Caco-2 (cell line): ENCODE measurements around the gene PLXNA3. TPM values are rescaled to one million over a fixed set of nuclear protein-coding genes. Genes with fewer than 3 reads are reported as not detected.
A peak's percentile ranks its signal among the peaks of the same experiment; 100 is the strongest.

Experiments used
- BruUV-seq: library from RNA; stranded (reverse); fragments of 400-500 nt; replicated peaks from 2 replicates; lab custom pipeline; 2021; lab: Mats Ljungman, UMichigan
- CTCF ChIA-PET: fragments of 300-600 bp; sonication (Branson Sonifier 250); formaldehyde crosslinking; loops from one replicate; lab custom pipeline; 2022; ENCODE audit warnings: antibody characterized with exemption; lab: Charles Lee
- POLR2A ChIA-PET: fragments of 300-600 bp; sonication (Branson Sonifier 250); formaldehyde crosslinking; loops from one replicate; lab custom pipeline; 2022; ENCODE audit warnings: antibody characterized with exemption; lab: Charles Lee
- DNase-seq, 2 experiments: peaks; one replicate each; pipeline versions ENCODE4 v3.0.0 to v3.0.0-alpha.2; 2020 to 2022
- H3K27me3 ChIP-seq: replicated peaks from 2 replicates; pipeline ENCODE4 v1.6.0; 2011; ENCODE audit warnings: low read length; ENCODE audit not compliant: control insufficient read depth, insufficient read depth
- H3K36me3 ChIP-seq: 2 replicates; pipeline ENCODE4 v1.5.1; 2011; ENCODE audit warnings: low read length; ENCODE audit not compliant: control insufficient read depth, insufficient read depth
- H3K4me1 ChIP-seq: fragments of 250-450 bp; sonication (Bioruptor Pico); 2 replicates; pipeline ENCODE4 v1.5.1; 2020; ENCODE audit warnings: mild to moderate bottlenecking
- H3K4me3 ChIP-seq: 2 replicates; pipeline ENCODE4 v1.5.1; 2011; ENCODE audit warnings: low read depth, mild to moderate bottlenecking, control low read depth, low read length
- H3K9me3 ChIP-seq: fragments of 250-450 bp; sonication (Bioruptor Pico); 2 replicates; pipeline ENCODE4 v1.5.1; 2020; ENCODE audit warnings: mild to moderate bottlenecking, moderate library complexity
- H3K27ac Mint-ChIP-seq: one replicate; pipeline ENCODE4 v1.8.0; 2022; ENCODE audit warnings: mixed read lengths; ENCODE audit not compliant: unreplicated experiment
- H3K27me3 Mint-ChIP-seq: one replicate; pipeline ENCODE4 v1.8.0; 2022; ENCODE audit warnings: mixed read lengths; ENCODE audit not compliant: insufficient read depth, unreplicated experiment
- H3K36me3 Mint-ChIP-seq: one replicate; pipeline ENCODE4 v1.8.0; 2022; ENCODE audit warnings: mild to moderate bottlenecking, mixed read lengths; ENCODE audit not compliant: insufficient read depth, unreplicated experiment
- H3K4me1 Mint-ChIP-seq: one replicate; pipeline ENCODE4 v1.8.0; 2022; ENCODE audit warnings: low read depth, mixed read lengths; ENCODE audit not compliant: unreplicated experiment
- H3K4me3 Mint-ChIP-seq: one replicate; pipeline ENCODE4 v1.8.0; 2022; ENCODE audit warnings: mild to moderate bottlenecking, moderate library complexity, mixed read lengths; ENCODE audit not compliant: unreplicated experiment
- H3K9me3 Mint-ChIP-seq: one replicate; pipeline ENCODE4 v1.8.0; 2022; ENCODE audit warnings: mixed read lengths; ENCODE audit not compliant: unreplicated experiment
- intact Hi-C: fragments of 100-400 bp; cut with micrococcal nuclease; formaldehyde crosslinking; loops from one replicate; pipeline ENCODE4 v1.10.0; 2022; ENCODE audit not compliant: unreplicated experiment
- microRNA-seq: library from miRNA; unstranded; fragments of <30 nt; microRNA quantifications from one replicate; pipeline ENCODE4 v1.2.0, GENCODE V29; 2022
- total RNA-seq: library from RNA; stranded (reverse); gene quantifications from 2 replicates; pipeline ENCODE4 v1.2.3, GENCODE V29; 2022
- TF ChIP-seq, protein P1 (sequence below), 2 experiments: fragments of 200-600 bp in 1 of 2; IDR thresholded peaks; 1 replicate in 1 of 2; 2 replicates in 1 of 2; pipeline versions ENCODE4 v1.5.1 to v1.8.0; 2011 to 2022; ENCODE audit warnings: antibody characterized with exemption in 1 of 2, control low read depth in 1 of 2, inconsistent platforms in 1 of 2, low read depth in 1 of 2, low read length in 1 of 2, mild to moderate bottlenecking in 1 of 2, moderate library complexity in 1 of 2; ENCODE audit not compliant: insufficient read depth in 1 of 2, severe bottlenecking in 1 of 2, unreplicated experiment in 1 of 2

Gene PLXNA3
- total RNA-seq, 1 experiment from 2014 or later = 58.4 TPM

DNA sequence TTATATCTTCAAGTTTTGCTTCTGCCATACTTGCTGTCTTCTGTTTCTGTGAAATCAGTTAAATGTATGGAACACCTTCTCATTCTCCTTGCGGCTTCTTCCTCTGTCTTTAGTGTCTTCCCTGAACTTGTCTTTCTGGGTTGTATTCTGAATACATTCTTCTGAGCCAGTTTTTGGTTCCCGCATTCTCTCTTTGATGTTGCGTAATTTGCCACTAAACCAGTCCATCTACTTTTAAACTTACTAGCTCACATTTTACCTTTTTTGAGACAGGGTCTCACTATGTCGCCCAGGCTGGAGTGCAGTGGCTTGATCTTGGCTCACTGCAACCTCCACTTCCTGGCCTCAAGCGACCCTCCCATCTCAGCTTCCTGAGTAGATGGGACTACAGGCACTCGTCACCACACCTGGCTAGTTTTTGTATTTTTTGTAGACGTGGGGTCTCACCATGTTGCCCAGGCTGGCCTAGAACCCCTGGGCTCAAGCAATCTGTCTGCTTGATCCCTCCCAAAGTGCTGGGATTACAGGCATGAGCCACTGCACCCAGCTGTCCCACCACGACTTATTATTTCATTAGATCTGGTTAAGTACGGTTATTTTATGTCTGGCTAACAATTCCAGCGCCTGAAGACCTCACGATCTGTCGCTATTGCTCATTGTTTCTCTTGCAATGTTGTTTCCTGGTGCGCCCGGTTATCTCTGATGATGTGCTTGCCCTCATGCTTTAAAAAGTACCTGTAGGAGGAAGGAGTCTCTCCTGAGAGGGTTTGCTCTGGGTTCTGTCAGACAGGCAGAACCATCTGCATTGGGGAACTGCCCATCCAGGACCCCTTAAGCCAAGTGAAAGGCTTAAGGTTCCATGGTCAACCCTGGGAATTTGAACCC lies 67.8 kb downstream of the PLXNA3 start:
- Mint-ChIP-seq H3K27me3 (no peaks in the 10 kb centered on the region), H3K4me1 (peaks cover 7% of the 10 kb centered on the region), H3K9me3 (no peaks in the 10 kb centered on the region), H3K27ac (peak overlapping the region; percentile 42), H3K36me3 (peaks cover 18% of the 10 kb centered on the region), H3K4me3 (peak overlapping the region; percentile 22)
- Histone ChIP-seq H3K4me1 (peaks cover 14% of the 10 kb centered on the region), H3K36me3 (no peaks in the 10 kb centered on the region), H3K4me3 (no peak overlapping the region), H3K27me3 (no peaks in the 10 kb centered on the region), H3K9me3 (no peaks in the 10 kb centered on the region)
- no peak for DNase-seq
- intact Hi-C loops = no loop called here
- BruUV-seq = no TSS peak
- TF ChIP-seq, protein P1, sequence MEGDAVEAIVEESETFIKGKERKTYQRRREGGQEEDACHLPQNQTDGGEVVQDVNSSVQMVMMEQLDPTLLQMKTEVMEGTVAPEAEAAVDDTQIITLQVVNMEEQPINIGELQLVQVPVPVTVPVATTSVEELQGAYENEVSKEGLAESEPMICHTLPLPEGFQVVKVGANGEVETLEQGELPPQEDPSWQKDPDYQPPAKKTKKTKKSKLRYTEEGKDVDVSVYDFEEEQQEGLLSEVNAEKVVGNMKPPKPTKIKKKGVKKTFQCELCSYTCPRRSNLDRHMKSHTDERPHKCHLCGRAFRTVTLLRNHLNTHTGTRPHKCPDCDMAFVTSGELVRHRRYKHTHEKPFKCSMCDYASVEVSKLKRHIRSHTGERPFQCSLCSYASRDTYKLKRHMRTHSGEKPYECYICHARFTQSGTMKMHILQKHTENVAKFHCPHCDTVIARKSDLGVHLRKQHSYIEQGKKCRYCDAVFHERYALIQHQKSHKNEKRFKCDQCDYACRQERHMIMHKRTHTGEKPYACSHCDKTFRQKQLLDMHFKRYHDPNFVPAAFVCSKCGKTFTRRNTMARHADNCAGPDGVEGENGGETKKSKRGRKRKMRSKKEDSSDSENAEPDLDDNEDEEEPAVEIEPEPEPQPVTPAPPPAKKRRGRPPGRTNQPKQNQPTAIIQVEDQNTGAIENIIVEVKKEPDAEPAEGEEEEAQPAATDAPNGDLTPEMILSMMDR (IDR thresholded peaks at IDR 0.05; ENCODE audit: insufficient read depth in 1 of 2, low read depth in 1 of 2, low read length in 1 of 2, severe bottlenecking in 1 of 2, unreplicated experiment in 1 of 2) = no peak
- CTCF ChIA-PET = interaction anchor here (0.6 kb wide), 1 partner anchor 97 kb away, joined by 3 read pairs; no protein-coding TSS in a partner anchor
- POLR2A ChIA-PET = interaction anchor here (0.6 kb wide), 1 partner anchor 128 kb away, joined by 4 read pairs; no protein-coding TSS in a partner anchor

GRCh38 chrX:154526901-154527675 lies 69.0 kb downstream of the PLXNA3 start:
- Histone ChIP-seq H3K9me3 (no peaks in the 10 kb centered on the region), H3K4me3 (peak overlapping the region; percentile 6; the same call in 1 of the 2 replicates), H3K36me3 (no peaks in the 10 kb centered on the region), H3K27me3 (no peaks in the 10 kb centered on the region), H3K4me1 (peaks cover 14% of the 10 kb centered on the region)
- Mint-ChIP-seq H3K9me3 (no peaks in the 10 kb centered on the region), H3K27me3 (no peaks in the 10 kb centered on the region), H3K4me1 (peaks cover 7% of the 10 kb centered on the region), H3K27ac (no peak overlapping the region), H3K36me3 (peaks cover 18% of the 10 kb centered on the region), H3K4me3 (peak overlapping the region; percentile 55)
- ChIA-PET CTCF (interaction anchor here (0.6 to 1.8 kb wide), 6 partner anchors 12 to 153 kb away, joined by 3 to 18 read pairs (median 4); partner anchors contain the start of genes FLNA, PLXNA3 and SLC10A3), POLR2A (interaction anchor here (0.5 to 1.4 kb wide), 4 partner anchors 10 to 152 kb away, joined by 4 to 8 read pairs (median 4); partner anchors contain the start of genes FAM3A, FLNA and SLC10A3)
- no TSS peak for BruUV-seq
- intact Hi-C loops = loop anchor here (1.0 kb wide), 1 partner anchor 11 kb away; the partner anchor contains the start of gene FAM3A
- TF ChIP-seq, protein P1 (IDR thresholded peaks at IDR 0.05; ENCODE audit: insufficient read depth in 1 of 2, low read depth in 1 of 2, low read length in 1 of 2, severe bottlenecking in 1 of 2, unreplicated experiment in 1 of 2) = peak; percentile 29 to 55
- peak; percentile 76 to 78 for DNase-seq

Small RNA genes within 50 kb of the gene (microRNA-seq; reads per million reads assigned to microRNA genes)
- 2.8 reads per million, percentile 16 among the genes with 10 or more reads in this experiment for gene MIR6858

Other genes starting within 250 kb of the PLXNA3 start
- gene OPN1MW2, start 238.5 kb upstream of the PLXNA3 start, total RNA-seq = not detected in 2 replicates
- not detected in 2 replicates for gene OPN1MW3, start 200.7 kb upstream of the PLXNA3 start, total RNA-seq
- not detected in 2 replicates for gene TEX28, start 163.2 kb upstream of the PLXNA3 start, total RNA-seq
- gene TKTL1, start 162.5 kb upstream of the PLXNA3 start, total RNA-seq = 0.26 TPM in 1 of 2 replicates, not detected in the other
- 546 and 634 TPM in 2 replicates for gene FLNA, start 83.6 kb upstream of the PLXNA3 start, total RNA-seq
- 67.2 and 70.1 TPM in 2 replicates for gene EMD, start 79.0 kb upstream of the PLXNA3 start, total RNA-seq
- gene RPL10, start 59.9 kb upstream of the PLXNA3 start, total RNA-seq = 2,081 and 2,086 TPM in 2 replicates
- 8.8 and 9.7 TPM in 2 replicates for gene DNASE1L1, start 49.0 kb upstream of the PLXNA3 start, total RNA-seq
- 30.2 and 34.0 TPM in 2 replicates for gene TAFAZZIN, start 46.7 kb upstream of the PLXNA3 start, total RNA-seq
- 107 and 112 TPM in 2 replicates for gene ATP6AP1, start 29.6 kb upstream of the PLXNA3 start, total RNA-seq
- 68.7 and 69.5 TPM in 2 replicates for gene GDI1, start 21.1 kb upstream of the PLXNA3 start, total RNA-seq
- 75.9 and 82.3 TPM in 2 replicates for gene FAM50A, start 14.1 kb upstream of the PLXNA3 start, total RNA-seq
- 26.0 and 26.7 TPM in 2 replicates for gene LAGE3, start 21.0 kb downstream of the PLXNA3 start, total RNA-seq
- 38.8 and 42.5 TPM in 2 replicates for gene UBL4A, start 28.3 kb downstream of the PLXNA3 start, total RNA-seq
- gene SLC10A3, start 32.3 kb downstream of the PLXNA3 start, total RNA-seq = 19.6 and 22.5 TPM in 2 replicates
- 23.0 and 27.3 TPM in 2 replicates for gene FAM3A, start 58.0 kb downstream of the PLXNA3 start, total RNA-seq
- gene G6PD, start 88.6 kb downstream of the PLXNA3 start, total RNA-seq = 83.6 and 103 TPM in 2 replicates
- gene IKBKG, start 89.3 kb downstream of the PLXNA3 start, total RNA-seq = 28.6 and 29.3 TPM in 2 replicates
- gene CTAG1A, start 126.9 kb downstream of the PLXNA3 start, total RNA-seq = not detected in 2 replicates
- not detected in 2 replicates for gene CTAG1B, start 161.0 kb downstream of the PLXNA3 start, total RNA-seq
- not detected in 2 replicates for gene CTAG2, start 195.3 kb downstream of the PLXNA3 start, total RNA-seq